ENCODE results near the gene C10orf62. TPM values are rescaled to one million over a fixed set of nuclear protein-coding genes. Genes with fewer than 3 reads are reported as not detected.

The C10orf62 gene
- total RNA-seq, 1 experiment from 2014 or later, result not detected

GRCh38 chr10:97587183-97587582 is 2.3 kb upstream of the C10orf62 start:
- no peaks in the 10 kb centered on the region for H3K79me2 ChIP-seq (ENCODE audit: low read length)
- H3K9ac ChIP-seq (ENCODE audit: low read length), result no peak overlapping the region
- no peak overlapping the region for H3K4me3 ChIP-seq (ENCODE audit: low read length)
- H3K27ac ChIP-seq (ENCODE audit: low read length), result no peak overlapping the region
- no peaks in the 10 kb centered on the region; the same call in 1 of the 2 replicates for H3K4me1 ChIP-seq (ENCODE audit: low read length)
- DNase-seq, result no peak
- no peaks in the 10 kb centered on the region for H3K27me3 ChIP-seq (ENCODE audit: low read length)
- H3K4me2 ChIP-seq (ENCODE audit: low read depth, low read length, poor library complexity, severe bottlenecking), result no peak overlapping the region
- H4K20me1 ChIP-seq (ENCODE audit: insufficient read depth, low read depth, low read length), result no peaks in the 10 kb centered on the region
- H3K9me3 ChIP-seq (ENCODE audit: low read length), result no peaks in the 10 kb centered on the region
- H3K36me3 ChIP-seq (ENCODE audit: insufficient read depth, low read length), result no peaks in the 10 kb centered on the region
- H3K9me2 ChIP-seq (replicated peaks; ENCODE audit: insufficient read depth, low read length), result no peaks in the 10 kb centered on the region
- no peak overlapping the region for H2AFZ ChIP-seq (ENCODE audit: low read length)

- H3K27ac ChIP-seq (ENCODE audit: low read length), result no peak overlapping the region
- H3K9ac ChIP-seq (ENCODE audit: low read length), result no peak overlapping the region
- no peaks in the 10 kb centered on the region; the same call in 1 of the 2 replicates for H3K4me1 ChIP-seq (ENCODE audit: low read length)
- no peaks in the 10 kb centered on the region for H3K9me3 ChIP-seq (ENCODE audit: low read length)
- H4K20me1 ChIP-seq (ENCODE audit: insufficient read depth, low read depth, low read length), result no peaks in the 10 kb centered on the region
- no peak overlapping the region for H2AFZ ChIP-seq (ENCODE audit: low read length)
- no peak for DNase-seq
- H3K79me2 ChIP-seq (ENCODE audit: low read length), result no peaks in the 10 kb centered on the region
- no peaks in the 10 kb centered on the region for H3K36me3 ChIP-seq (ENCODE audit: insufficient read depth, low read length)
- H3K4me2 ChIP-seq (ENCODE audit: low read depth, low read length, poor library complexity, severe bottlenecking), result no peak overlapping the region
- no peaks in the 10 kb centered on the region for H3K27me3 ChIP-seq (ENCODE audit: low read length)
- no peak overlapping the region for H3K4me3 ChIP-seq (ENCODE audit: low read length)
- H3K9me2 ChIP-seq (replicated peaks; ENCODE audit: insufficient read depth, low read length), result no peaks in the 10 kb centered on the region
Observed at GRCh38 chr10:97590082-97590747, 694 bp downstream of the C10orf62 start.

GRCh38 chr10:97590748-97591495 is 1.4 kb downstream of the C10orf62 start:
- H3K9ac ChIP-seq (ENCODE audit: low read length), result no peak overlapping the region
- DNase-seq, result no peak
- H3K4me3 ChIP-seq (ENCODE audit: low read length), result no peak overlapping the region
- no peaks in the 10 kb centered on the region for H3K9me2 ChIP-seq (replicated peaks; ENCODE audit: insufficient read depth, low read length)
- no peaks in the 10 kb centered on the region; the same call in 1 of the 2 replicates for H3K4me1 ChIP-seq (ENCODE audit: low read length)
- no peak overlapping the region for H2AFZ ChIP-seq (ENCODE audit: low read length)
- no peaks in the 10 kb centered on the region for H4K20me1 ChIP-seq (ENCODE audit: insufficient read depth, low read depth, low read length)
- H3K79me2 ChIP-seq (ENCODE audit: low read length), result no peaks in the 10 kb centered on the region
- no peak overlapping the region for H3K4me2 ChIP-seq (ENCODE audit: low read depth, low read length, poor library complexity, severe bottlenecking)
- no peaks in the 10 kb centered on the region for H3K9me3 ChIP-seq (ENCODE audit: low read length)
- no peaks in the 10 kb centered on the region for H3K36me3 ChIP-seq (ENCODE audit: insufficient read depth, low read length)
- H3K27me3 ChIP-seq (ENCODE audit: low read length), result no peaks in the 10 kb centered on the region
- no peak overlapping the region for H3K27ac ChIP-seq (ENCODE audit: low read length)

GRCh38 chr10:97593421-97593820 is 3.9 kb downstream of the C10orf62 start:
- DNase-seq, result no peak
- no peaks in the 10 kb centered on the region for H3K79me2 ChIP-seq (ENCODE audit: low read length)
- H3K4me2 ChIP-seq (ENCODE audit: low read depth, low read length, poor library complexity, severe bottlenecking), result no peak overlapping the region
- no peaks in the 10 kb centered on the region for H3K36me3 ChIP-seq (ENCODE audit: insufficient read depth, low read length)
- H3K27me3 ChIP-seq (ENCODE audit: low read length), result no peaks in the 10 kb centered on the region
- no peak overlapping the region for H3K4me3 ChIP-seq (ENCODE audit: low read length)
- no peaks in the 10 kb centered on the region; the same call in 1 of the 2 replicates for H3K4me1 ChIP-seq (ENCODE audit: low read length)
- no peak overlapping the region for H3K27ac ChIP-seq (ENCODE audit: low read length)
- no peaks in the 10 kb centered on the region for H3K9me2 ChIP-seq (replicated peaks; ENCODE audit: insufficient read depth, low read length)
- H4K20me1 ChIP-seq (ENCODE audit: insufficient read depth, low read depth, low read length), result no peaks in the 10 kb centered on the region
- H2AFZ ChIP-seq (ENCODE audit: low read length), result no peak overlapping the region
- H3K9ac ChIP-seq (ENCODE audit: low read length), result no peak overlapping the region
- no peaks in the 10 kb centered on the region for H3K9me3 ChIP-seq (ENCODE audit: low read length)

GRCh38 chr10:97596101-97597082 is 6.9 kb downstream of the C10orf62 start:
- DNase-seq, result no peak
- Histone ChIP-seq H3K9ac (ENCODE audit: low read length) (no peak overlapping the region), H3K27me3 (ENCODE audit: low read length) (no peaks in the 10 kb centered on the region), H3K36me3 (ENCODE audit: insufficient read depth, low read length) (no peaks in the 10 kb centered on the region), H3K4me2 (ENCODE audit: low read depth, low read length, poor library complexity, severe bottlenecking) (no peak overlapping the region), H3K9me3 (ENCODE audit: low read length) (no peaks in the 10 kb centered on the region), H3K79me2 (ENCODE audit: low read length) (no peaks in the 10 kb centered on the region), H4K20me1 (ENCODE audit: insufficient read depth, low read depth, low read length) (no peaks in the 10 kb centered on the region), H3K9me2 (replicated peaks; ENCODE audit: insufficient read depth, low read length) (no peaks in the 10 kb centered on the region), H3K27ac (ENCODE audit: low read length) (no peak overlapping the region), H2AFZ (ENCODE audit: low read length) (no peak overlapping the region), H3K4me1 (ENCODE audit: low read length) (no peaks in the 10 kb centered on the region), H3K4me3 (ENCODE audit: low read length) (no peak overlapping the region)

- H2AFZ ChIP-seq (ENCODE audit: low read length), result no peak overlapping the region
- H3K36me3 ChIP-seq (ENCODE audit: insufficient read depth, low read length), result no peaks in the 10 kb centered on the region
- no peak overlapping the region for H3K27ac ChIP-seq (ENCODE audit: low read length)
- H3K4me1 ChIP-seq (ENCODE audit: low read length), result no peaks in the 10 kb centered on the region
- no peaks in the 10 kb centered on the region for H4K20me1 ChIP-seq (ENCODE audit: insufficient read depth, low read depth, low read length)
- DNase-seq, result no peak
- no peaks in the 10 kb centered on the region for H3K79me2 ChIP-seq (ENCODE audit: low read length)
- no peak overlapping the region for H3K4me2 ChIP-seq (ENCODE audit: low read depth, low read length, poor library complexity, severe bottlenecking)
- H3K9me2 ChIP-seq (replicated peaks; ENCODE audit: insufficient read depth, low read length), result no peaks in the 10 kb centered on the region
- H3K9me3 ChIP-seq (ENCODE audit: low read length), result no peaks in the 10 kb centered on the region
- H3K9ac ChIP-seq (ENCODE audit: low read length), result no peak overlapping the region
- no peak overlapping the region for H3K4me3 ChIP-seq (ENCODE audit: low read length)
- H3K27me3 ChIP-seq (ENCODE audit: low read length), result no peaks in the 10 kb centered on the region
Observed at GRCh38 chr10:97597778-97598177, 8.3 kb downstream of the C10orf62 start.

GRCh38 chr10:97598407-97599271 is 9.1 kb downstream of the C10orf62 start:
- no peaks in the 10 kb centered on the region for H3K4me1 ChIP-seq (ENCODE audit: low read length)
- H3K4me3 ChIP-seq (ENCODE audit: low read length), result no peak overlapping the region
- no peaks in the 10 kb centered on the region for H3K79me2 ChIP-seq (ENCODE audit: low read length)
- DNase-seq, result no peak
- H3K9me2 ChIP-seq (replicated peaks; ENCODE audit: insufficient read depth, low read length), result no peaks in the 10 kb centered on the region
- H3K4me2 ChIP-seq (ENCODE audit: low read depth, low read length, poor library complexity, severe bottlenecking), result no peak overlapping the region
- no peaks in the 10 kb centered on the region for H4K20me1 ChIP-seq (ENCODE audit: insufficient read depth, low read depth, low read length)
- no peak overlapping the region for H3K27ac ChIP-seq (ENCODE audit: low read length)
- H3K27me3 ChIP-seq (ENCODE audit: low read length), result no peaks in the 10 kb centered on the region
- H3K9me3 ChIP-seq (ENCODE audit: low read length), result no peaks in the 10 kb centered on the region
- no peak overlapping the region for H2AFZ ChIP-seq (ENCODE audit: low read length)
- H3K36me3 ChIP-seq (ENCODE audit: insufficient read depth, low read length), result no peaks in the 10 kb centered on the region
- H3K9ac ChIP-seq (ENCODE audit: low read length), result no peak overlapping the region
